ENCODE results near the gene OR6B2. TPM values are rescaled to one million over a fixed set of nuclear protein-coding genes. Genes with fewer than 3 reads are reported as not detected.

Gene OR6B2
- not detected for total RNA-seq

- DNase-seq (ENCODE audit: low spot score) (no peak), ATAC-seq (peak; percentile 18 to 37)
- peaks cover 27 to 40% of the 10 kb centered on the region in 2 donors for H3K27me3 Mint-ChIP-seq
- no peaks in the 10 kb centered on the region for H3K4me1 Mint-ChIP-seq (ENCODE audit: low read depth in 2 of 2)
- H3K9me3 Mint-ChIP-seq, result no peaks in the 10 kb centered on the region
- no peak within 1 kb of the TSS for H3K27ac Mint-ChIP-seq
- H3K4me3 Mint-ChIP-seq, result no peak within 1 kb of the TSS
- no peaks in the 10 kb centered on the region for H3K36me3 Mint-ChIP-seq
These were observed at the start of gene OR6B2 for GRCh38 chr2:240030379-240031094. TSS of gene OR6B2 (minus strand) at chr2:240030429. CDS start at chr2:240030429, 0 bp downstream.

- H3K27me3 Mint-ChIP-seq, result peaks cover 26 to 62% of the 10 kb centered on the region in 2 donors
These were observed 48.4 kb upstream of the OR6B2 start for GRCh38 chr2:240078631-240079030.

GRCh38 chr2:240077442-240077841, 47.2 kb upstream of the OR6B2 start:
- no peak for DNase-seq (ENCODE audit: low spot score)
- Mint-ChIP-seq H3K27ac (no peak overlapping the region), H3K9me3 (peaks cover 4% of the 10 kb centered on the region), H3K27me3 (peaks cover 26 to 54% of the 10 kb centered on the region in 2 donors), H3K4me1 (ENCODE audit: low read depth in 2 of 2) (no peaks in the 10 kb centered on the region), H3K4me3 (no peak overlapping the region), H3K36me3 (peaks cover 29% of the 10 kb centered on the region)
- ATAC-seq, result no peak

More at GRCh38 chr2:240078631-240079030, 48.4 kb upstream of the OR6B2 start:
- DNase-seq (ENCODE audit: low spot score) (no peak), ATAC-seq (no peak)
- H3K4me1 Mint-ChIP-seq (ENCODE audit: low read depth in 2 of 2), result no peaks in the 10 kb centered on the region
- peaks cover 29% of the 10 kb centered on the region for H3K36me3 Mint-ChIP-seq
- H3K9me3 Mint-ChIP-seq, result peaks cover 4% of the 10 kb centered on the region
- H3K27ac Mint-ChIP-seq, result no peak overlapping the region
- no peak overlapping the region for H3K4me3 Mint-ChIP-seq

- ATAC-seq, result no peak
- Mint-ChIP-seq H3K9me3 (peaks cover 4% of the 10 kb centered on the region), H3K27ac (no peak overlapping the region), H3K36me3 (peaks cover 29% of the 10 kb centered on the region), H3K4me3 (no peak overlapping the region), H3K4me1 (ENCODE audit: low read depth in 2 of 2) (no peaks in the 10 kb centered on the region), H3K27me3 (peaks cover 18 to 47% of the 10 kb centered on the region in 2 donors)
- DNase-seq (ENCODE audit: low spot score), result no peak
These were observed 44.3 kb upstream of the OR6B2 start for GRCh38 chr2:240074545-240074944.

GRCh38 chr2:240070907-240071306, 40.7 kb upstream of the OR6B2 start:
- Mint-ChIP-seq H3K4me3 (no peak overlapping the region), H3K4me1 (ENCODE audit: low read depth in 2 of 2) (no peaks in the 10 kb centered on the region), H3K36me3 (peaks cover 1% of the 10 kb centered on the region), H3K27me3 (peaks cover 23 to 30% of the 10 kb centered on the region in 2 donors), H3K9me3 (no peaks in the 10 kb centered on the region), H3K27ac (no peak overlapping the region)
- DNase-seq (ENCODE audit: low spot score), result no peak
- ATAC-seq, result no peak

- no peak for ATAC-seq
- H3K36me3 Mint-ChIP-seq, result no peaks in the 10 kb centered on the region
These were observed 39.6 kb upstream of the OR6B2 start for GRCh38 chr2:240069829-240070228.

GRCh38 chr2:240068193-240068592, 38.0 kb upstream of the OR6B2 start:
- ATAC-seq (no peak), DNase-seq (ENCODE audit: low spot score) (no peak)
- Mint-ChIP-seq H3K36me3 (no peaks in the 10 kb centered on the region), H3K27ac (no peak overlapping the region), H3K4me3 (no peak overlapping the region), H3K9me3 (no peaks in the 10 kb centered on the region), H3K4me1 (ENCODE audit: low read depth in 2 of 2) (no peaks in the 10 kb centered on the region), H3K27me3 (peaks cover 21 to 29% of the 10 kb centered on the region in 2 donors)

More at GRCh38 chr2:240069829-240070228, 39.6 kb upstream of the OR6B2 start:
- Mint-ChIP-seq H3K4me3 (no peak overlapping the region), H3K27ac (no peak overlapping the region), H3K9me3 (no peaks in the 10 kb centered on the region), H3K27me3 (peaks cover 22 to 32% of the 10 kb centered on the region in 2 donors), H3K4me1 (ENCODE audit: low read depth in 2 of 2) (no peaks in the 10 kb centered on the region)
- DNase-seq (ENCODE audit: low spot score), result no peak

- peaks cover 26 to 35% of the 10 kb centered on the region in 2 donors for H3K27me3 Mint-ChIP-seq
- H3K36me3 Mint-ChIP-seq, result no peaks in the 10 kb centered on the region
- no peak overlapping the region for H3K27ac Mint-ChIP-seq
- H3K4me3 Mint-ChIP-seq, result no peak overlapping the region
- ATAC-seq (no peak), DNase-seq (ENCODE audit: low spot score) (no peak)
- H3K9me3 Mint-ChIP-seq, result no peaks in the 10 kb centered on the region
- no peaks in the 10 kb centered on the region for H3K4me1 Mint-ChIP-seq (ENCODE audit: low read depth in 2 of 2)
These were observed 36.3 kb upstream of the OR6B2 start for GRCh38 chr2:240066489-240066888.

GRCh38 chr2:240064898-240065297, 34.7 kb upstream of the OR6B2 start:
- Mint-ChIP-seq H3K36me3 (no peaks in the 10 kb centered on the region), H3K27ac (no peak overlapping the region), H3K4me1 (ENCODE audit: low read depth in 2 of 2) (no peaks in the 10 kb centered on the region), H3K9me3 (no peaks in the 10 kb centered on the region), H3K4me3 (no peak overlapping the region), H3K27me3 (peaks cover 26 to 32% of the 10 kb centered on the region in 2 donors)
- ATAC-seq, result no peak
- DNase-seq (ENCODE audit: low spot score), result no peak

GRCh38 chr2:240060977-240061591, 30.9 kb upstream of the OR6B2 start:
- Mint-ChIP-seq H3K9me3 (no peaks in the 10 kb centered on the region), H3K27me3 (peaks cover 20 to 28% of the 10 kb centered on the region in 2 donors), H3K4me1 (ENCODE audit: low read depth in 2 of 2) (no peaks in the 10 kb centered on the region), H3K4me3 (no peak overlapping the region), H3K36me3 (no peaks in the 10 kb centered on the region), H3K27ac (no peak overlapping the region)
- peak in 1 of 2 donors; percentile 31 for ATAC-seq
- no peak for DNase-seq (ENCODE audit: low spot score)

GRCh38 chr2:240056678-240057077, 26.4 kb upstream of the OR6B2 start:
- no peaks in the 10 kb centered on the region for H3K9me3 Mint-ChIP-seq
- no peak overlapping the region for H3K27ac Mint-ChIP-seq
- H3K27me3 Mint-ChIP-seq, result peaks cover 32 to 43% of the 10 kb centered on the region in 2 donors
- no peaks in the 10 kb centered on the region for H3K36me3 Mint-ChIP-seq
- H3K4me1 Mint-ChIP-seq (ENCODE audit: low read depth in 2 of 2), result peaks cover 0 to 5% of the 10 kb centered on the region in 2 donors
- DNase-seq (ENCODE audit: low spot score) (no peak), ATAC-seq (peak; percentile 31 to 52)
- no peak overlapping the region for H3K4me3 Mint-ChIP-seq

GRCh38 chr2:240055177-240055917, 25.1 kb upstream of the OR6B2 start:
- no peak for ATAC-seq
- no peak for DNase-seq (ENCODE audit: low spot score)
- H3K27me3 Mint-ChIP-seq, result peaks cover 32 to 54% of the 10 kb centered on the region in 2 donors
- no peak overlapping the region for H3K4me3 Mint-ChIP-seq
- no peaks in the 10 kb centered on the region for H3K36me3 Mint-ChIP-seq
- H3K4me1 Mint-ChIP-seq (ENCODE audit: low read depth in 2 of 2), result peaks cover 0 to 5% of the 10 kb centered on the region in 2 donors
- H3K27ac Mint-ChIP-seq, result no peak overlapping the region
- no peaks in the 10 kb centered on the region for H3K9me3 Mint-ChIP-seq

GRCh38 chr2:240053173-240054155, 23.2 kb upstream of the OR6B2 start, which contains the start of gene OR6B3:
TSS of gene OR6B3 (minus strand) at chr2:240053521.
- ATAC-seq (peak in 1 of 2 donors; percentile 33), DNase-seq (ENCODE audit: low spot score) (no peak)
- Mint-ChIP-seq H3K27me3 (peaks cover 37 to 60% of the 10 kb centered on the region in 2 donors), H3K36me3 (no peaks in the 10 kb centered on the region), H3K4me1 (ENCODE audit: low read depth in 2 of 2) (peaks cover 0 to 5% of the 10 kb centered on the region in 2 donors), H3K9me3 (no peaks in the 10 kb centered on the region), H3K4me3 (no peak within 1 kb of the TSS), H3K27ac (no peak within 1 kb of the TSS)
